SK-N-SH (cell line): ENCODE measurements around the gene PHF12. TPM values are rescaled to one million over a fixed set of nuclear protein-coding genes. Genes with fewer than 3 reads are reported as not detected.

Experiments
- CTCF ChIA-PET: fragments of 300-600, 350-600 bp; formaldehyde crosslinking; extraction: SDS; loops from one replicate; lab custom pipeline; 2021; lab: Yijun Ruan, JAX
- POLR2A ChIA-PET: fragments of 350-600 bp; sonication (Branson Sonifier 250); formaldehyde crosslinking; extraction: SDS; loops from one replicate; lab custom pipeline; 2020; ENCODE audit warnings: antibody characterized with exemption, inconsistent platforms; lab: Yijun Ruan, JAX
- DNase-seq: peaks from one replicate; pipeline ENCODE4 v3.0.0; 2012
- H2AFZ ChIP-seq: fragments of 200-600 bp; sonication (generic); 2 replicates; pipeline ENCODE4 v1.8.1; 2016; ENCODE audit warnings: antibody characterized with exemption, mild to moderate bottlenecking, low read depth
- H3F3A ChIP-seq: fragments of 200-600 bp; sonication (generic); replicated peaks from 2 replicates; pipeline ENCODE3; 2016; ENCODE audit warnings: antibody characterized with exemption, mild to moderate bottlenecking; ENCODE audit not compliant: insufficient read depth
- H3K27ac ChIP-seq, 2 experiments: fragments of 200-500 bp in 1 of 2; fragments of 200-600 bp in 1 of 2; sonication (Bioruptor generic) in 1 of 2; sonication (generic), shearing (Covaris generic) in 1 of 2; 2 replicates each; pipeline versions ENCODE4 v1.5.1 to v1.6.1; 2014 to 2016; ENCODE audit warnings: low read depth in 2 of 2, inconsistent platforms in 1 of 2, low read length in 1 of 2, mild to moderate bottlenecking in 1 of 2, mixed read lengths in 1 of 2
- H3K27me3 ChIP-seq: fragments of 200-600 bp; sonication (generic), shearing (Covaris generic); 2 replicates; pipeline ENCODE4 v1.6.1; 2016; ENCODE audit warnings: mixed run types; ENCODE audit not compliant: insufficient read depth
- H3K36me3 ChIP-seq, 2 experiments: fragments of 200-500 bp in 1 of 2; fragments of 200-600 bp in 1 of 2; sonication (Bioruptor generic) in 1 of 2; sonication (generic) in 1 of 2; replicated peaks in 1 of 2; 2 replicates each; pipeline versions ENCODE3 to v1.5.1; 2014 to 2016; ENCODE audit warnings: low read length in 1 of 2, mild to moderate bottlenecking in 1 of 2; ENCODE audit not compliant: insufficient read depth in 2 of 2, control insufficient read depth in 1 of 2
- H3K4me1 ChIP-seq, 2 experiments: fragments of 200-500 bp in 1 of 2; fragments of 200-600 bp in 1 of 2; sonication (Bioruptor generic) in 1 of 2; sonication (generic), shearing (Covaris generic) in 1 of 2; 2 replicates each; pipeline versions ENCODE4 v1.5.1 to v1.6.1; 2014 to 2016; ENCODE audit warnings: low read depth in 1 of 2, low read length in 1 of 2, mixed run types in 1 of 2; ENCODE audit not compliant: insufficient read depth in 2 of 2, control insufficient read depth in 1 of 2
- H3K4me2 ChIP-seq: fragments of 200-600 bp; sonication (generic), shearing (Covaris generic); 2 replicates; pipeline ENCODE4 v1.6.1; 2017; ENCODE audit warnings: mixed run types
- H3K4me3 ChIP-seq, 2 experiments: fragments of 200-500 bp in 1 of 2; fragments of 200-600 bp in 1 of 2; sonication (Bioruptor generic) in 1 of 2; sonication (generic), shearing (Covaris generic) in 1 of 2; 2 replicates each; pipeline versions ENCODE4 v1.5.1 to v1.8.1; 2014 to 2016; ENCODE audit warnings: low read depth in 2 of 2, inconsistent platforms in 1 of 2, low read length in 1 of 2, mild to moderate bottlenecking in 1 of 2, mixed read lengths in 1 of 2, moderate library complexity in 1 of 2
- H3K79me2 ChIP-seq: fragments of 200-600 bp; sonication (generic); 2 replicates; pipeline ENCODE4 v1.8.1; 2017; ENCODE audit warnings: mild to moderate bottlenecking; ENCODE audit not compliant: insufficient read depth
- H3K9ac ChIP-seq: fragments of 200-600 bp; sonication (generic); 2 replicates; pipeline ENCODE4 v1.6.1; 2017; ENCODE audit warnings: mixed run types
- H3K9me2 ChIP-seq: fragments of 200-600 bp; sonication (generic); 2 replicates; pipeline ENCODE4 v1.6.1; 2017; ENCODE audit warnings: mixed run types
- H3K9me3 ChIP-seq: fragments of 200-600 bp; sonication (generic); 2 replicates; pipeline ENCODE4 v1.6.1; 2017; ENCODE audit warnings: mixed run types, mild to moderate bottlenecking, moderate library complexity
- H4K20me1 ChIP-seq: fragments of 200-600 bp; sonication (generic); 2 replicates; pipeline ENCODE4 v1.6.1; 2017; ENCODE audit warnings: mild to moderate bottlenecking, mixed run types; ENCODE audit not compliant: insufficient read depth
- CHD2 ChIP-seq: fragments of 150-350 bp; IDR thresholded peaks from 2 replicates; pipeline ENCODE4 v1.6.1; 2018; ENCODE audit warnings: low read length; ENCODE audit not compliant: partially characterized antibody
- ELF1 ChIP-seq: IDR thresholded peaks from 2 replicates; pipeline ENCODE4 v1.4.0; 2012
- EP300 ChIP-seq, 2 experiments: IDR thresholded peaks; 2 replicates each; pipeline versions ENCODE4 v1.4.0 to v1.6.1; 2012; ENCODE audit warnings: borderline replicate concordance in 1 of 2, low read depth in 1 of 2, low read length in 1 of 2
- EZH2phosphoT487 ChIP-seq: fragments of 200-600 bp; sonication (generic); IDR thresholded peaks from 2 replicates; pipeline ENCODE4 v1.6.1; 2017; ENCODE audit warnings: low read depth, mixed run types, mild to moderate bottlenecking, antibody characterized with exemption, moderate library complexity, borderline replicate concordance
- FOXJ3 ChIP-seq: sonication (generic); formaldehyde crosslinking; IDR thresholded peaks from 2 replicates; pipeline ENCODE4 v1.5.1; 2020; ENCODE audit warnings: mild to moderate bottlenecking, missing genetic modification reagents
- GATA2 ChIP-seq: sonication (generic); formaldehyde crosslinking; IDR thresholded peaks from 2 replicates; pipeline ENCODE4 v1.5.0; 2020; ENCODE audit warnings: mild to moderate bottlenecking, missing genetic modification reagents
- JUND ChIP-seq: IDR thresholded peaks from 2 replicates; pipeline ENCODE4 v1.4.0; 2012
- MEF2A ChIP-seq: IDR thresholded peaks from 2 replicates; pipeline ENCODE4 v1.4.0; 2012; ENCODE audit warnings: low read depth, borderline replicate concordance
- MXI1 ChIP-seq: IDR thresholded peaks from 2 replicates; pipeline ENCODE4 v1.6.1; 2012; ENCODE audit warnings: mild to moderate bottlenecking, low read depth, low read length, improper control_type of control experiment
- NFIC ChIP-seq: IDR thresholded peaks from 2 replicates; pipeline ENCODE4 v1.4.0; 2012; ENCODE audit warnings: borderline replicate concordance
- NRF1 ChIP-seq: IDR thresholded peaks from 2 replicates; pipeline ENCODE4 v1.6.1; 2012; ENCODE audit warnings: low read depth, mild to moderate bottlenecking, low read length
- PBX3 ChIP-seq: IDR thresholded peaks from 2 replicates; pipeline ENCODE4; 2012
- POLR2AphosphoS5 ChIP-seq: IDR thresholded peaks from 2 replicates; pipeline ENCODE4 v1.6.1; 2012; ENCODE audit warnings: low read depth, low read length
- RAD21 ChIP-seq: IDR thresholded peaks from 2 replicates; pipeline ENCODE4 v1.6.1; 2012; ENCODE audit warnings: mild to moderate bottlenecking, low read length
- RCOR1 ChIP-seq: fragments of 150-350 bp; IDR thresholded peaks from 2 replicates; pipeline ENCODE4 v1.6.1; 2017; ENCODE audit warnings: antibody characterized with exemption, low read length
- RFX5 ChIP-seq: IDR thresholded peaks from 2 replicates; pipeline ENCODE4 v1.6.1; 2012; ENCODE audit warnings: mild to moderate bottlenecking, improper control_type of control experiment, low read length
- RXRA ChIP-seq: IDR thresholded peaks from 2 replicates; pipeline ENCODE4 v1.4.0; 2012; ENCODE audit warnings: low read depth, mild to moderate bottlenecking, borderline replicate concordance
- SIN3A ChIP-seq: IDR thresholded peaks from 2 replicates; pipeline ENCODE4 v1.6.1; 2012; ENCODE audit warnings: low read depth, mild to moderate bottlenecking, low read length, moderate library complexity, borderline replicate concordance
- SMC3 ChIP-seq: IDR thresholded peaks from 2 replicates; pipeline ENCODE4 v1.6.1; 2012; ENCODE audit warnings: low read depth, low read length, improper control_type of control experiment
- TAF1 ChIP-seq: IDR thresholded peaks from 2 replicates; pipeline ENCODE4 v1.6.1; 2012; ENCODE audit warnings: low read depth, mild to moderate bottlenecking, low read length, moderate library complexity, borderline replicate concordance
- TCF12 ChIP-seq: IDR thresholded peaks from 2 replicates; pipeline ENCODE4 v1.4.0; 2012
- USF1 ChIP-seq: IDR thresholded peaks from 2 replicates; pipeline ENCODE4 v1.4.0; 2012; ENCODE audit warnings: low read depth, borderline replicate concordance
- WGBS: methylation state at CpG from one replicate; pipeline ENCODE4 v1.1.6; 2017; ENCODE audit warnings: low lambda C conversion rate; 5-methylcytosine and 5-hydroxymethylcytosine counted together
- polyA plus RNA-seq, 3 experiments: library from polyadenylated mRNA; depleted of rRNA; stranded (reverse); fragments of >200 nt; gene quantifications; 2 replicates each; pipeline ENCODE4 v1.2.3, GENCODE V29; 2012
- TF ChIP-seq, protein P1 (sequence below): IDR thresholded peaks from 2 replicates; pipeline ENCODE4 v1.4.0; 2012; ENCODE audit warnings: low read depth

PHF12 gene
- polyA plus RNA-seq, 1 of the 3 experiments (the other 2 are of a cell fraction), result 24.0 TPM

GRCh38 chr17:28974451-28974850, 23.1 kb upstream of the PHF12 start:
- H3K4me2 ChIP-seq, result no peak overlapping the region
- 76% methylated on average over 4 of the region's 4 CpGs for WGBS
- TF ChIP-seq EZH2phosphoT487 (no peak), MEF2A (no peak), USF1 (no peak), RFX5 (no peak), CHD2 (no peak), MXI1 (no peak), SIN3A (no peak), FOXJ3 (CRISPR knock-in tag) (no peak), TAF1 (no peak), ELF1 (no peak), POLR2AphosphoS5 (no peak)
- TF ChIP-seq, protein P1, sequence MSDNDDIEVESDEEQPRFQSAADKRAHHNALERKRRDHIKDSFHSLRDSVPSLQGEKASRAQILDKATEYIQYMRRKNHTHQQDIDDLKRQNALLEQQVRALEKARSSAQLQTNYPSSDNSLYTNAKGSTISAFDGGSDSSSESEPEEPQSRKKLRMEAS, result no peak
- TF ChIP-seq, all 33 proteins: peak for 0
- Histone ChIP-seq H4K20me1 (0 out of 2 replicates have a peak, but pooled peaks cover 4% of the 10 kb centered on the region), H3K4me1 (peaks cover 0 to 86% of the 10 kb centered on the region in 2 experiments; a peak in 3 of 4 replicates), H3K4me3 (no peak overlapping the region), H3K27me3 (peaks cover 4% of the 10 kb centered on the region; the same call in 1 of the 2 replicates), H3K36me3 (no peaks in the 10 kb centered on the region), H3K9me2 (no peaks in the 10 kb centered on the region), H3K9me3 (no peaks in the 10 kb centered on the region), H3K79me2 (no peaks in the 10 kb centered on the region), H3K27ac (peak overlapping the region in 1 of 2 experiments; percentile 96; a peak in 2 of 4 replicates), H2AFZ (no peak overlapping the region), H3F3A (no peaks in the 10 kb centered on the region), H3K9ac (no peak overlapping the region)
- CTCF ChIA-PET, result interaction anchor here (1.0 to 10.2 kb wide), 10 partner anchors 10 to 174 kb away, joined by 3 to 341 read pairs (median 10); no protein-coding TSS in a partner anchor
- DNase-seq, result no peak
- POLR2A ChIA-PET, result interaction anchor here (1.5 to 2.3 kb wide), 3 partner anchors 21 to 74 kb away, joined by 3 to 17 read pairs (median 8); partner anchors contain the start of gene PHF12

GRCh38 chr17:28973425-28973824, 22.1 kb upstream of the PHF12 start:
- H3K9me2 ChIP-seq, result no peaks in the 10 kb centered on the region
- peaks cover 0 to 85% of the 10 kb centered on the region in 2 experiments; a peak in 3 of 4 replicates for H3K4me1 ChIP-seq
- H4K20me1 ChIP-seq, result 0 out of 2 replicates have a peak, but pooled peaks cover 4% of the 10 kb centered on the region
- peak overlapping the region in 1 of 2 experiments; percentile 96; a peak in 2 of 4 replicates for H3K27ac ChIP-seq
- H3K27me3 ChIP-seq, result peaks cover 4% of the 10 kb centered on the region; the same call in 1 of the 2 replicates
- H3K9ac ChIP-seq, result no peak overlapping the region
- POLR2A ChIA-PET, result interaction anchor here (0.7 to 2.3 kb wide), 9 partner anchors 22 to 207 kb away, joined by 3 to 17 read pairs (median 5); partner anchors contain the start of genes MYO18A and PHF12
- no peaks in the 10 kb centered on the region for H3F3A ChIP-seq
- DNase-seq, result peak; percentile 86
- H3K4me3 ChIP-seq, result no peak overlapping the region
- H3K79me2 ChIP-seq, result no peaks in the 10 kb centered on the region
- CTCF ChIA-PET, result interaction anchor here (0.6 to 10.2 kb wide), 34 partner anchors 9 to 317 kb away, joined by 3 to 341 read pairs (median 4); no protein-coding TSS in a partner anchor
- no peaks in the 10 kb centered on the region for H3K9me3 ChIP-seq
- no peak overlapping the region for H3K4me2 ChIP-seq
- H2AFZ ChIP-seq, result no peak overlapping the region
- no peaks in the 10 kb centered on the region for H3K36me3 ChIP-seq
- TF ChIP-seq FOXJ3 (CRISPR knock-in tag) (peak; percentile 94), RCOR1 (peak; percentile 94), MXI1 (peak; percentile 83), NRF1 (no peak), NFIC (peak; percentile 33; the same call in 1 of the 2 replicates), EP300 (IDR thresholded peaks at IDR 0.05; ENCODE audit: borderline replicate concordance in 1 of 2, low read depth in 1 of 2, low read length in 1 of 2) (peak in 1 of 2 experiments; percentile 95; a peak in 2 of 4 replicates), SMC3 (peak; percentile 37; the same call in 1 of the 2 replicates), CHD2 (peak; percentile 69), RAD21 (peak; percentile 56), JUND (no peak), GATA2 (CRISPR knock-in tag) (peak; percentile 83), TCF12 (peak; percentile 36; the same call in 1 of the 2 replicates), RXRA (no peak), PBX3 (peak; percentile 52)
- TF ChIP-seq, protein P1, result no peak
- 38% methylated on average over 2 of the region's 2 CpGs for WGBS
